CD4-positive, CD25-positive, alpha-beta regulatory T cell (primary cell): ENCODE data around the gene CALM1. TPM values are rescaled to one million over a fixed set of nuclear protein-coding genes. Genes with fewer than 3 reads are reported as not detected.
A peak's percentile ranks its signal among the peaks of the same experiment; 100 is the strongest.

Experiments used
- ATAC-seq, 2 donors: fragments of 150-1000 bp; cut with Tn5 transposase; one replicate each; pipeline ENCODE4 v1.10.0; 2021; ENCODE audit warnings: low read depth in 2 of 2, moderate number of reproducible peaks in 2 of 2, moderate library complexity in 1 of 2
- DNase-seq, 3 donors: peaks; one replicate each; pipeline versions ENCODE4 v3.0.0 to v3.0.0-alpha.2; 2012 to 2022; ENCODE audit warnings: mixed read lengths in 1 of 3
- H3K27ac ChIP-seq: one replicate; pipeline ENCODE4 v1.7.0; 2013; ENCODE audit warnings: mild to moderate bottlenecking, low read length; ENCODE audit not compliant: insufficient read depth, poor library complexity, severe bottlenecking
- H3K27me3 ChIP-seq: one replicate; pipeline ENCODE4 v1.7.0; 2013; ENCODE audit warnings: low read length; ENCODE audit not compliant: control insufficient read depth, insufficient read depth
- H3K36me3 ChIP-seq: one replicate; pipeline ENCODE4 v1.7.0; 2013; ENCODE audit warnings: mild to moderate bottlenecking, low read length, moderate library complexity; ENCODE audit not compliant: control insufficient read depth, insufficient read depth
- H3K4me1 ChIP-seq: 2 replicates; pipeline ENCODE4 v1.7.0; 2013; ENCODE audit warnings: mild to moderate bottlenecking, low read length; ENCODE audit not compliant: insufficient read depth, control insufficient read depth, poor library complexity, severe bottlenecking
- H3K4me3 ChIP-seq: one replicate; pipeline ENCODE4 v1.7.0; 2013; ENCODE audit warnings: low read depth, mild to moderate bottlenecking, low read length, moderate library complexity
- H3K9me3 ChIP-seq, 2 experiments: 1 replicate in 1 of 2; 2 replicates in 1 of 2; pipeline ENCODE4 v1.7.0; 2013; ENCODE audit warnings: low read length in 2 of 2, mild to moderate bottlenecking in 1 of 2, moderate library complexity in 1 of 2; ENCODE audit not compliant: control insufficient read depth in 2 of 2
- H3K27ac Mint-ChIP-seq, 3 donors: one replicate each; pipeline ENCODE4 v1.8.0; 2020 to 2022; ENCODE audit warnings: mild to moderate bottlenecking in 3 of 3, mixed read lengths in 3 of 3, moderate library complexity in 2 of 3
- H3K27me3 Mint-ChIP-seq: one replicate; pipeline ENCODE4 v1.8.0; 2022; ENCODE audit warnings: mild to moderate bottlenecking, mixed read lengths
- H3K36me3 Mint-ChIP-seq: one replicate; pipeline ENCODE4 v1.8.0; 2020; ENCODE audit warnings: mixed read lengths
- H3K4me1 Mint-ChIP-seq, 4 donors: one replicate each; pipeline ENCODE4 v1.8.0; 2020 to 2022; ENCODE audit warnings: mixed read lengths in 4 of 4, mild to moderate bottlenecking in 1 of 4
- H3K4me3 Mint-ChIP-seq, 4 donors: one replicate each; pipeline ENCODE4 v1.8.0; 2020 to 2022; ENCODE audit warnings: mild to moderate bottlenecking in 4 of 4, mixed read lengths in 4 of 4, moderate library complexity in 3 of 4
- H3K9me3 Mint-ChIP-seq, 7 donors: one replicate each; pipeline ENCODE4 v1.8.0; 2020 to 2022; ENCODE audit warnings: mixed read lengths in 7 of 7, mild to moderate bottlenecking in 3 of 7, moderate library complexity in 2 of 7
- polyA plus RNA-seq, 4 donors: library from polyadenylated mRNA; unstranded; fragments of 300-500 nt; fragmentation: Illumina TruSeq; gene quantifications; one replicate each; pipeline ENCODE4 v1.2.3, GENCODE V29; 2021
- total RNA-seq: library from RNA; stranded (reverse); gene quantifications from one replicate; pipeline ENCODE4 v1.2.3, GENCODE V29; 2022

The CALM1 gene
- total and polyA plus RNA-seq, 5 donors from 2014 or later = 928 to 3,181 (median 2,479) TPM

DNA sequence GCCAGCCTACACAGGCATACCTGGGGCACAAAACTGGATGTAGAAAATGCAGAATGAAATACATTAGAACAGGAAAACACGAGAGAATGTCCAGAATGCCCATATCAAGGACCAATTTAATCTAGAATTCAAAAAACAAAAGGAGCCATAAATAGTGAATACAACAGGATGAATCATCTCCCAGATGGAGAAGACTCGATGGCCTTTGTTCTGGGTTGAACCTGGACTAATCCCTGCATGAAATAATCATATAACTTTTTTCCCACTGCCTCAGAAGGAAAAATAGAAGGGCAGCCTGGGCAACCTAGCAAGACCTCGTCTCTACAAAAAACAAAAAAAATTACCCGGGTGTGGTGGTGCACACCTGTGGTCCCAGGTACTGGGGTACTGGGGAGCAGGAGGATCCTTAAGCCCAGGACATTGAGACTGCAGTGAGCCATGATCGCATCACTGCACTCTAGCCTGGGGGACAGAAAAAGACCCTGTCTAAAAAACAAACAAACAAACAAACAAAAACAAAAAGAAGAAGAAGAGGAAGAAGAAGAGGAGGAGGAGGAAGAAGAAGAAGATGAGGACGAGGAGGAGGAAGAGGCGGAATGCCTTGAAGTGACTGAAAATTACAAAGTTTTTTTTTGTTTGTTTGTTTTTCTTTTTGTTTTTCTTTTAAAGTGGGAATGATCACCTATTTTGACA is 34.8 kb upstream of the CALM1 start:
- Mint-ChIP-seq H3K4me1 (no peaks in the 10 kb centered on the region), H3K27ac (no peak overlapping the region), H3K36me3 (no peaks in the 10 kb centered on the region), H3K9me3 (no peaks in the 10 kb centered on the region), H3K27me3 (peaks cover 32% of the 10 kb centered on the region), H3K4me3 (no peak overlapping the region)
- no peaks in the 10 kb centered on the region for H3K4me1 ChIP-seq
- no peak for ATAC-seq
- H3K27me3 ChIP-seq = peaks cover 5% of the 10 kb centered on the region
- no peak for DNase-seq
- no peak overlapping the region for H3K4me3 ChIP-seq
- no peak overlapping the region for H3K27ac ChIP-seq
- H3K36me3 ChIP-seq = no peaks in the 10 kb centered on the region
- no peaks in the 10 kb centered on the region for H3K9me3 ChIP-seq

DNA sequence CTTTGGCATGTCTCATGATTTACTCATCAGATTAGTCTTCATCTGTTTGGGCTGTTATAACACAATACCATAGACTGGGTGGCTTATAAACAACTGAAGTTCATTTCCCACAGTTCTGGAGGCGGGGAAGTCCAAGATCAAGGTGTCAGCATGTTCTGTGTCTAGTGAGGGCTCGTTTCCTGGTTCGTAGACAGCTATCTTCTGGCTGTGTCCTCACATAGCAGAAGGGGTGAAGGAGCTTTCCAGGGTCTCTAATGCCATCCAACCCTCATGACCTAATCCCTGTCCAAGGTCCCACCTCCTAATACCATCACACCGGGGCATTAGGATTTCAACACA is 34.3 kb upstream of the CALM1 start:
- DNase-seq (no peak), ATAC-seq (no peak)
- Histone ChIP-seq H3K27me3 (peaks cover 5% of the 10 kb centered on the region), H3K9me3 (no peaks in the 10 kb centered on the region), H3K36me3 (no peaks in the 10 kb centered on the region), H3K4me1 (no peaks in the 10 kb centered on the region), H3K27ac (no peak overlapping the region), H3K4me3 (no peak overlapping the region)
- Mint-ChIP-seq H3K9me3 (no peaks in the 10 kb centered on the region), H3K4me1 (no peaks in the 10 kb centered on the region), H3K27ac (no peak overlapping the region), H3K36me3 (no peaks in the 10 kb centered on the region), H3K27me3 (peaks cover 27% of the 10 kb centered on the region), H3K4me3 (no peak overlapping the region)

DNA sequence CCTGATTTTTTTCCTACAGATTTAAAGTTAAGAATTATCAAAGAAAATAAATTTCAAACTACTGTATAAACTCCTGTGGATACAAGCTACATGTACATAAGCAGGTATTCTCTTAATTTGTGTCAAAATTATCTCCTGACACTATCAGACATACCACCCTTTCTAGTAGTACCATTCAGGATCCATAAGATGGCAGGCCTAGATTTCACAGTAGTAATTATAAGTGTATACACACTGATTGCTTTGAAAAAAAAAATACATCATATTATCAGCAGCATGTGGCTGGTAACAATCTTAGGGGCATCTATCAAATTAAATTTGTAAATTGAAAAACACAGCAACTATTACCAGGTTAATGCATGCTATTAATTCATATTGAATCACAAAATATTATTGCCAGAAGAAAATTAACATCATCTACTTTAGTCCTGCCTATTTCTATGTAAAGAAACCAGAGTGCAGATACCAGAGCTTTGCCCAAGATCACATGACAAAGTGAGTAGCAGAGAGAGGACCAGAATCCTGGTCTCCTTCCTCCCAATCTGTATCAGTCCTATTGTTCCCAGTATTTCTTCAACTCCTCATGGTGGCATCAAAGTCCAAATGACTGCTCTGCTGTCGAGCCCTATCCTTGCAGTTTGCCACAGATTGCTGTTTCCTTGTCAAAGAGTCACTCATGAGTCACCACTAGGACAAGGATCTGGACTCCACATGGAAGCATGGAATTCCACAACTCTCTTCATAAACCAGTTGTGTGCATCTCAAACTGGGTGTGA is 27.7 kb upstream of the CALM1 start:
- Histone ChIP-seq H3K9me3 (no peaks in the 10 kb centered on the region), H3K4me3 (no peak overlapping the region), H3K4me1 (no peaks in the 10 kb centered on the region), H3K36me3 (no peaks in the 10 kb centered on the region), H3K27me3 (peaks cover 4% of the 10 kb centered on the region), H3K27ac (no peak overlapping the region)
- DNase-seq = peak in 2 of 3 donors; percentile 48 to 49
- Mint-ChIP-seq H3K27me3 (peaks cover 21% of the 10 kb centered on the region), H3K36me3 (no peaks in the 10 kb centered on the region), H3K9me3 (no peaks in the 10 kb centered on the region), H3K4me1 (peaks cover 0 to 3% (median 1%) of the 10 kb centered on the region in 4 donors), H3K27ac (peak overlapping the region in 1 of 3 donors; percentile 35), H3K4me3 (no peak overlapping the region)
- peak; percentile 90 to 94 for ATAC-seq

DNA sequence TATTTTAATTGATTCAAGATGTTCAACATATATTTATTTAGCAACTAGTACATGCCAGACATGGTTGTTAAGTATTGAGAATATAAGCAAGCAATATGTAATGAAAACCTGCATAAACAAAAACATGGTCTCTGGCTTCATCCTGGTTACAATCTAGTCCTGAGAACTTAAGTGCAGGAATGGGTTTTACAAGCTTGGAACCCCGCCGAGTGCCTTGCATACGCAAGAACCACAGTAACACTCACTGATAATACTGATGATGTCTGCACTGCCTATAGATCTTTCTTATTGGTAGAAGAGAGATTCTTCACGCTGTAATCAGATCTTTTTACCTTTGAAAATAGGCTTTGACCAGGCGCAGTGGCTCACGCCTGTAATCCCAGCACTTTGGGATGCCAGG is 22.9 kb upstream of the CALM1 start:
- H3K27ac Mint-ChIP-seq = no peak overlapping the region
- H3K4me3 Mint-ChIP-seq = no peak overlapping the region
- H3K9me3 Mint-ChIP-seq = no peaks in the 10 kb centered on the region
- Histone ChIP-seq H3K27ac (no peak overlapping the region), H3K4me1 (no peaks in the 10 kb centered on the region), H3K4me3 (no peak overlapping the region), H3K9me3 (no peaks in the 10 kb centered on the region), H3K27me3 (peaks cover 1% of the 10 kb centered on the region), H3K36me3 (no peaks in the 10 kb centered on the region)
- no peak for ATAC-seq
- no peaks in the 10 kb centered on the region for H3K36me3 Mint-ChIP-seq
- no peak for DNase-seq
- H3K4me1 Mint-ChIP-seq = peaks cover 0 to 5% (median 3%) of the 10 kb centered on the region in 4 donors
- peaks cover 14% of the 10 kb centered on the region for H3K27me3 Mint-ChIP-seq

DNA sequence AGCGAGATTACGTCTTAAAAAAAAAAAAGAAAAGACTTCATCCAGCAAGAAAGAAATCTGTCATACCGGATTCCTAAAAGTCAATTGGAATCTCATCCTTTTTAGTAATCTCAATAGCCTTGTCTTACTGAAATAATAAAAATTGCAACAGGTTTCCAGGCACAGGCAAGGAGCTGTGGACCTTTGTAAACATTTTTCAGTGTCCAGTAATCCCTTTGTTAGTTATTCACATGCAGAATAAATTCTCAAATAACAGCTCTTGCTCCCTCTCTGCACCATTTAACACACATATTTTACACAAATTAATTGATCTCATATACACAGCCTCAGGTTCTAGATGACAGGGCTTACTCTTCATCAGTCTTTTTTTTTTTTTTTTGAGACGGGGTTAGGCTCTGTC is 22.0 kb upstream of the CALM1 start:
- Mint-ChIP-seq H3K4me1 (peaks cover 0 to 5% (median 0%) of the 10 kb centered on the region in 4 donors), H3K27ac (no peak overlapping the region), H3K9me3 (no peaks in the 10 kb centered on the region), H3K36me3 (no peaks in the 10 kb centered on the region), H3K4me3 (no peak overlapping the region), H3K27me3 (peaks cover 10% of the 10 kb centered on the region)
- Histone ChIP-seq H3K36me3 (no peaks in the 10 kb centered on the region), H3K4me1 (no peaks in the 10 kb centered on the region), H3K4me3 (no peak overlapping the region), H3K27me3 (peaks cover 1% of the 10 kb centered on the region), H3K9me3 (no peaks in the 10 kb centered on the region), H3K27ac (no peak overlapping the region)
- no peak for DNase-seq
- no peak for ATAC-seq

DNA sequence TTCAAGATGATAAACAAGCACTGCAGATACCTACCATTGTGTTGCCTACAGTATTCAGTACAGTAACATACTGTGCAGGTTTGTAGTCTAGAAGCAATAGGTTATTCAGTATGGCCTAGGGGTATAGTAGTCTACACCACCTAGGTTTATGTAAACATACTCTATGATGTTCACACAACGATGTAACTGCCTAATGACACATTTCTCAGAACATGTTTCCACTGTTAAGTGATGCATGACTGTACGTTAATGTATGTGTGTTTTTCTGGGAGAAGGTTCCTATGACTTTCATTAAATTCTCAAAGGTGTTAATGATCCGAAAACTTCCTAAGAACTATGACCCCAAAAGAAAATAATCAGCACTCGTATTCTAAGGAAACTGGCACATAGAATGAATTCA is 20.9 kb upstream of the CALM1 start:
- H3K9me3 Mint-ChIP-seq = no peaks in the 10 kb centered on the region
- peaks cover 0 to 5% (median 0%) of the 10 kb centered on the region in 4 donors for H3K4me1 Mint-ChIP-seq
- peak overlapping the region in 1 of 4 donors; percentile 11 for H3K4me3 Mint-ChIP-seq
- peaks cover 10% of the 10 kb centered on the region for H3K27me3 Mint-ChIP-seq
- Histone ChIP-seq H3K9me3 (no peaks in the 10 kb centered on the region), H3K27ac (no peak overlapping the region), H3K4me3 (no peak overlapping the region), H3K36me3 (no peaks in the 10 kb centered on the region), H3K27me3 (no peaks in the 10 kb centered on the region), H3K4me1 (no peaks in the 10 kb centered on the region)
- H3K36me3 Mint-ChIP-seq = no peaks in the 10 kb centered on the region
- DNase-seq = no peak
- H3K27ac Mint-ChIP-seq = peak overlapping the region in 1 of 3 donors; percentile 9
- no peak for ATAC-seq

DNA sequence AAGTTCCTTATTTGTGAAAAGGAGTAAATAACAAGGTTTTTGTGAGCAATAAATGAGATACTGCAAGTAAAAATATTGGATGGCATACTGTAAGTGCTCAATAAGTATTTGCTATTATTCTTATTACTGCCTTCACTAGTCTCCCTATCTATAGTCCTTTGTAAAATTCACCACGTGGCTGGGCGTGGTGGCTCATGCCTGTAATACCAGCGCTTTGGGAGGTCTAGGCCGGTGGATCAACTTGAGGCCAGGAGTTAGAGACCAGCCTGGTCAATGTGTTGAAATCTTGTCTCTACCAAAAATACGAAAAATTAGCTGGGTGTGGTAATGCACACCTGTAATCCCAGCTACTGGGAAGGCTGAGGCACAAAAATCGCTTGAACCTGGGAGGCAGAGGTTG is 18.6 kb upstream of the CALM1 start:
- no peak overlapping the region for H3K27ac Mint-ChIP-seq
- no peak for ATAC-seq

DNA sequence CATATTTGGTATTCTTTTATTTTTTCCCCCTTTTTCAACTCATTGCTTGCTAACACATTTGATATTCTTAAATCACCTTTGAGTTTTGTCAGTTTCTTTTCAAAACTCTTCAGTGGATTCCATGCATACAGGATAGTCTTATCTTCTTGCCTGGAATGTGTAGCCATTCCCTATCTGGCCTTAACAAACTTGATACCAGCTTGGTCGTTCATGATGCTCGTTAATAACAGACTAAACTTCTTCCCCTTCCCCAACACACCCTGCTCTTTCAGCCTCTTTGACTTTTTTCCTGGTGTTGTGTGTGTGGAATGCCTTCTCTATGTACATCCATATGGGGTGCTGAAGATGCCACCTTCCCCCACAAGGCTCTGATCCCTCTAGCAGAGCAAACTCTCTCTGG is 17.7 kb upstream of the CALM1 start:
- Mint-ChIP-seq H3K9me3 (no peaks in the 10 kb centered on the region), H3K4me1 (peaks cover 0 to 8% (median 2%) of the 10 kb centered on the region in 4 donors), H3K4me3 (no peak overlapping the region), H3K27me3 (no peaks in the 10 kb centered on the region), H3K36me3 (no peaks in the 10 kb centered on the region), H3K27ac (peak overlapping the region in 2 of 3 donors; percentile 0 to 47)
- ATAC-seq = no peak
- Histone ChIP-seq H3K27ac (no peak overlapping the region), H3K36me3 (no peaks in the 10 kb centered on the region), H3K27me3 (no peaks in the 10 kb centered on the region), H3K4me1 (peaks cover 15% of the 10 kb centered on the region), H3K9me3 (no peaks in the 10 kb centered on the region), H3K4me3 (no peak overlapping the region)
- no peak for DNase-seq

More for the DNA sequence above, 18.6 kb upstream of the CALM1 start:
- Mint-ChIP-seq H3K4me3 (no peak overlapping the region), H3K27me3 (peaks cover 4% of the 10 kb centered on the region), H3K9me3 (no peaks in the 10 kb centered on the region), H3K36me3 (no peaks in the 10 kb centered on the region), H3K4me1 (peaks cover 0 to 5% (median 0%) of the 10 kb centered on the region in 4 donors)
- Histone ChIP-seq H3K36me3 (no peaks in the 10 kb centered on the region), H3K9me3 (no peaks in the 10 kb centered on the region), H3K27ac (no peak overlapping the region), H3K4me1 (peaks cover 8% of the 10 kb centered on the region), H3K4me3 (no peak overlapping the region), H3K27me3 (no peaks in the 10 kb centered on the region)
- no peak for DNase-seq
